MM.1S (cell line): Measurements from ENCODE around the gene CD24.

Experiments used
- CTCF ChIP-seq: fragments of 300-600 bp; sonication (generic); IDR thresholded peaks from 2 replicates; pipeline ENCODE4 v1.5.1; 2016; ENCODE audit warnings: antibody characterized with exemption, low read length, mixed read lengths
- EZH2 ChIP-seq: fragments of 300-600 bp; sonication (generic); optimal IDR thresholded peaks from 2 replicates; pipeline ENCODE3; 2017; ENCODE audit warnings: low read depth, mild to moderate bottlenecking, antibody characterized with exemption, low read length, mixed read lengths
- EZH2phosphoT487 ChIP-seq: fragments of 300-600 bp; sonication (generic); IDR thresholded peaks from 2 replicates; pipeline ENCODE4 v1.6.1; 2018; ENCODE audit warnings: antibody characterized with exemption, low read length

- no peak for TF ChIP-seq CTCF
- TF ChIP-seq EZH2: no peak
- no peak for TF ChIP-seq EZH2phosphoT487
Measured at GRCh38 chr6:106961801-106962200, 12.7 kb downstream of the CD24 start.
